Measurements from ENCODE around the gene PHLDB2. TPM values are rescaled to one million over a fixed set of nuclear protein-coding genes. Genes with fewer than 3 reads are reported as not detected.

PHLDB2 gene
- polyA plus RNA-seq, 1 donor (not counting 4 experiments of a cell fraction or from before 2014, with no cell fraction given): 150 TPM

GRCh38 chr3:112005091-112005672 is 146.1 kb downstream of the PHLDB2 start:
- dilution Hi-C loops (cut with MboI; ENCODE audit: extremely low pct_ligation_motif_present, low sequenced_read_pairs): no loop called here
- Histone ChIP-seq H3K4me1 (ENCODE audit: control insufficient read depth, extremely low read depth, insufficient read depth, low read length) (peaks cover 53% of the 10 kb centered on the region), H3K4me2 (ENCODE audit: control insufficient read depth, extremely low read depth, insufficient read depth, low read depth, low read length) (no peak overlapping the region), H3K36me3 (ENCODE audit: control insufficient read depth in 2 of 2, extremely low read depth in 1 of 2, insufficient read depth in 2 of 2, low read length in 2 of 2) (no peaks in the 10 kb centered on the region), H3K4me3 (ENCODE audit: control insufficient read depth in 2 of 3, extremely low read depth in 1 of 3, insufficient read depth in 2 of 3, low read depth in 1 of 3, low read length in 3 of 3) (no peak overlapping the region), H4K20me1 (ENCODE audit: control insufficient read depth, extremely low read depth, insufficient read depth, low read length) (no peaks in the 10 kb centered on the region), H3K9me3 (ENCODE audit: control insufficient read depth, low read depth, low read length) (no peaks in the 10 kb centered on the region), H3K79me2 (ENCODE audit: control insufficient read depth, insufficient read depth, low read length) (peaks cover 2% of the 10 kb centered on the region), H3K27me3 (ENCODE audit: control insufficient read depth, extremely low read depth, insufficient read depth, low read length) (no peaks in the 10 kb centered on the region), H3K9me1 (ENCODE audit: control insufficient read depth, extremely low read depth, insufficient read depth, low read length) (no peaks in the 10 kb centered on the region), H2AFZ (ENCODE audit: control insufficient read depth, low read length) (no peak overlapping the region), H3K27ac (ENCODE audit: control insufficient read depth, insufficient read depth, low read length) (peak overlapping the region; percentile 10), H3K9ac (ENCODE audit: control insufficient read depth, extremely low read depth, insufficient read depth, low read length) (no peak overlapping the region)
- DNase-seq (ENCODE audit: low read depth, low spot score): no peak
- peak; percentile 13 for FAIRE-seq
- no peak for TF ChIP-seq CTCF (optimal IDR thresholded peaks at IDR 0.05 in 1 of 3, IDR thresholded peaks at IDR 0.05 in 1 of 3, conservative IDR thresholded peaks at IDR 0.05 in 1 of 3; ENCODE audit: extremely low read depth in 1 of 3, insufficient read depth in 2 of 3, low read length in 3 of 3)
- TF ChIP-seq EZH2 (IDR thresholded peaks at IDR 0.05; ENCODE audit: low read length): no peak

GRCh38 chr3:112007633-112008032 is 148.6 kb downstream of the PHLDB2 start:
- Histone ChIP-seq H3K9me1 (ENCODE audit: control insufficient read depth, extremely low read depth, insufficient read depth, low read length) (no peaks in the 10 kb centered on the region), H3K36me3 (ENCODE audit: control insufficient read depth in 2 of 2, extremely low read depth in 1 of 2, insufficient read depth in 2 of 2, low read length in 2 of 2) (no peaks in the 10 kb centered on the region), H3K9ac (ENCODE audit: control insufficient read depth, extremely low read depth, insufficient read depth, low read length) (no peak overlapping the region), H3K9me3 (ENCODE audit: control insufficient read depth, low read depth, low read length) (no peaks in the 10 kb centered on the region), H4K20me1 (ENCODE audit: control insufficient read depth, extremely low read depth, insufficient read depth, low read length) (no peaks in the 10 kb centered on the region), H2AFZ (ENCODE audit: control insufficient read depth, low read length) (no peak overlapping the region), H3K27me3 (ENCODE audit: control insufficient read depth, extremely low read depth, insufficient read depth, low read length) (no peaks in the 10 kb centered on the region), H3K79me2 (ENCODE audit: control insufficient read depth, insufficient read depth, low read length) (no peaks in the 10 kb centered on the region), H3K4me1 (ENCODE audit: control insufficient read depth, extremely low read depth, insufficient read depth, low read length) (peaks cover 33% of the 10 kb centered on the region), H3K4me2 (ENCODE audit: control insufficient read depth, extremely low read depth, insufficient read depth, low read depth, low read length) (no peak overlapping the region), H3K27ac (ENCODE audit: control insufficient read depth, insufficient read depth, low read length) (no peak overlapping the region), H3K4me3 (ENCODE audit: control insufficient read depth in 2 of 3, extremely low read depth in 1 of 3, insufficient read depth in 2 of 3, low read depth in 1 of 3, low read length in 3 of 3) (no peak overlapping the region)
- FAIRE-seq (no peak), DNase-seq (ENCODE audit: low read depth, low spot score) (no peak)
- TF ChIP-seq CTCF (optimal IDR thresholded peaks at IDR 0.05 in 1 of 3, IDR thresholded peaks at IDR 0.05 in 1 of 3, conservative IDR thresholded peaks at IDR 0.05 in 1 of 3; ENCODE audit: extremely low read depth in 1 of 3, insufficient read depth in 2 of 3, low read length in 3 of 3) (no peak), EZH2 (IDR thresholded peaks at IDR 0.05; ENCODE audit: low read length) (no peak)
- dilution Hi-C loops (cut with MboI; ENCODE audit: extremely low pct_ligation_motif_present, low sequenced_read_pairs): no loop called here

Data from keratinocyte (primary cell).